Parathyroid adenoma (tissue), 2 donors: ENCODE results near the gene CCDC183.

Experiments
- H2AFZ ChIP-seq: fragments of 300-600 bp; sonication (generic); one replicate; pipeline ENCODE4 v1.7.0; 2017; ENCODE audit warnings: antibody characterized with exemption, mild to moderate bottlenecking
- H3K27ac ChIP-seq: fragments of 300-600 bp; sonication (generic); one replicate; pipeline ENCODE4 v1.7.0; 2017
- H3K27me3 ChIP-seq: fragments of 300-600 bp; sonication (generic); one replicate; pipeline ENCODE4 v1.7.0; 2017; ENCODE audit warnings: low read length; ENCODE audit not compliant: control insufficient read depth, insufficient read depth
- H3K36me3 ChIP-seq: fragments of 300-600 bp; sonication (generic); one replicate; pipeline ENCODE4 v1.7.0; 2017; ENCODE audit warnings: low read length; ENCODE audit not compliant: control insufficient read depth, insufficient read depth
- H3K4me1 ChIP-seq: fragments of 300-600 bp; sonication (generic); one replicate; pipeline ENCODE4 v1.7.0; 2017; ENCODE audit warnings: control low read depth
- H3K4me2 ChIP-seq: fragments of 300-600 bp; sonication (generic); one replicate; pipeline ENCODE4 v1.7.0; 2017; ENCODE audit warnings: low read length
- H3K4me3 ChIP-seq: fragments of 300-600 bp; sonication (generic); one replicate; pipeline ENCODE4 v1.7.0; 2017; ENCODE audit warnings: low read depth, low read length
- H3K79me2 ChIP-seq: fragments of 300-600 bp; sonication (generic); one replicate; pipeline ENCODE4 v1.7.0; 2017; ENCODE audit warnings: control low read depth
- H3K9ac ChIP-seq: fragments of 300-600 bp; sonication (generic); one replicate; pipeline ENCODE4 v1.7.0; 2017; ENCODE audit warnings: mild to moderate bottlenecking
- H3K9me3 ChIP-seq: fragments of 300-600 bp; sonication (generic); one replicate; pipeline ENCODE4 v1.7.0; 2017; ENCODE audit warnings: low read length; ENCODE audit not compliant: control insufficient read depth
- TF ChIP-seq, protein P1 (sequence below): fragments of 300-600 bp; sonication (generic); IDR thresholded peaks from one replicate; pipeline ENCODE4 v1.7.0; 2017; ENCODE audit warnings: antibody characterized with exemption, mild to moderate bottlenecking
- donor health status: primary hyperparathyroidism.

Gene CCDC183

DNA sequence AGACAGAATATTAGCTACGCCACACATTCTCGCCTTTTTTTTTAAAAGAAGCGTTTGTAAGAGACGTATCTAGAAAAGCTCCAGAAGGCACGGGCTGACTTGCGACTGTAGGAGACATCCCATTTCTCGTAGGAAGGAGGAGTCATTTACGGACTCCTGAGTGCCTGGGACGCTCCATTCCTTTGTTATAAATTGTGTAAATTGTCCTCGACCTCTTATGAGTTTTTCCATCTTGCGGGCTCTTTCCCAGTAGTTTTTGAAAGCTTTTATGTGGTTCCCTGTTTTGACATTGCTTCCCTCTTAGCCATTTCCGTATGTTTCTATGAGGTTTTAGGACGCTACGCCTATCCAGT lies 12.6 kb downstream of the CCDC183 start:
- no peaks in the 10 kb centered on the region for H3K36me3 ChIP-seq
- H3K27me3 ChIP-seq, result no peaks in the 10 kb centered on the region
- H3K4me2 ChIP-seq, result peak overlapping the region; percentile 77
- H3K4me1 ChIP-seq, result no peaks in the 10 kb centered on the region
- H3K9ac ChIP-seq, result no peak overlapping the region
- no peaks in the 10 kb centered on the region for H3K9me3 ChIP-seq
- TF ChIP-seq, protein P1, sequence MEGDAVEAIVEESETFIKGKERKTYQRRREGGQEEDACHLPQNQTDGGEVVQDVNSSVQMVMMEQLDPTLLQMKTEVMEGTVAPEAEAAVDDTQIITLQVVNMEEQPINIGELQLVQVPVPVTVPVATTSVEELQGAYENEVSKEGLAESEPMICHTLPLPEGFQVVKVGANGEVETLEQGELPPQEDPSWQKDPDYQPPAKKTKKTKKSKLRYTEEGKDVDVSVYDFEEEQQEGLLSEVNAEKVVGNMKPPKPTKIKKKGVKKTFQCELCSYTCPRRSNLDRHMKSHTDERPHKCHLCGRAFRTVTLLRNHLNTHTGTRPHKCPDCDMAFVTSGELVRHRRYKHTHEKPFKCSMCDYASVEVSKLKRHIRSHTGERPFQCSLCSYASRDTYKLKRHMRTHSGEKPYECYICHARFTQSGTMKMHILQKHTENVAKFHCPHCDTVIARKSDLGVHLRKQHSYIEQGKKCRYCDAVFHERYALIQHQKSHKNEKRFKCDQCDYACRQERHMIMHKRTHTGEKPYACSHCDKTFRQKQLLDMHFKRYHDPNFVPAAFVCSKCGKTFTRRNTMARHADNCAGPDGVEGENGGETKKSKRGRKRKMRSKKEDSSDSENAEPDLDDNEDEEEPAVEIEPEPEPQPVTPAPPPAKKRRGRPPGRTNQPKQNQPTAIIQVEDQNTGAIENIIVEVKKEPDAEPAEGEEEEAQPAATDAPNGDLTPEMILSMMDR, result no peak
- H2AFZ ChIP-seq, result peak overlapping the region; percentile 8
- peak overlapping the region; percentile 67 for H3K4me3 ChIP-seq
- H3K79me2 ChIP-seq, result no peaks in the 10 kb centered on the region
- no peak overlapping the region for H3K27ac ChIP-seq

DNA sequence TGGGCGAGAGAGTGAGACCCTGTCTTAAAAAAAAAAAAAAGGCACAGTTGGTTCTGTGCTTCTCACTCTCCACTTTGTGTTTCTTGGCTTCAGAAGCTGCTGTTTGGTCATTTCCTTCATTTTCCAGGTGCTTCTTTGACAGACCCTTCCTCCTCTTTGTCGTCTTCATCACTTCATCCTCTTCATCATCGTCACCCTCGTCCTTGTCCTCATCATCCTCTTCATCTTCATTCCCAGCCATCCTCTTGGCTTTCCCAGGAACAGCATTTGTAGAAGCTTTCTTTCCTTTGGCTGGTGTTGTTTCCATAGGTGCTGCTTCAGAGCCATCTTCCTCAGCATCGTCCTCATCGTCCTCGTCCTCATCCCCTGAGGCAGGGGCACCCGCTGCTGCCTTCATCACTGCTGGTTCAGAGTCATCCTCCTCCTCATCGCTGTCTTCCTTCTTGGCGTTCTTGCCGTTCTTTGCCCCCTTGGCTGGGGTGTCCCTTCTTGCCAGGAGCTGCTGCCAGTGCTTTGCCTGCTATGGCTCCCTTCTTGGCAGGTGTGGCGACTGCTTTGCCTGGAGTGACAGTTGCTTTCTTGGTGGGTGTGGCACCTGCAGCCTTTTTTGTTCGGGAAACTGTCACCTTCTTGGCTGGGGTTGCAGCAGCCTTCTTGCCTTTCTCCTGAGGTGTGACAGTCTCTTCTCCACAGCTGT lies 18.7 kb downstream of the CCDC183 start:
- H3K4me1 ChIP-seq, result no peaks in the 10 kb centered on the region
- H3K36me3 ChIP-seq, result no peaks in the 10 kb centered on the region
- peaks cover 2% of the 10 kb centered on the region for H3K79me2 ChIP-seq
- TF ChIP-seq, protein P1, result no peak
- H3K27me3 ChIP-seq, result no peaks in the 10 kb centered on the region
- no peak overlapping the region for H3K9ac ChIP-seq
- no peak overlapping the region for H3K4me3 ChIP-seq
- no peak overlapping the region for H3K4me2 ChIP-seq
- H3K9me3 ChIP-seq, result no peaks in the 10 kb centered on the region
- H2AFZ ChIP-seq, result no peak overlapping the region
- H3K27ac ChIP-seq, result no peak overlapping the region

DNA sequence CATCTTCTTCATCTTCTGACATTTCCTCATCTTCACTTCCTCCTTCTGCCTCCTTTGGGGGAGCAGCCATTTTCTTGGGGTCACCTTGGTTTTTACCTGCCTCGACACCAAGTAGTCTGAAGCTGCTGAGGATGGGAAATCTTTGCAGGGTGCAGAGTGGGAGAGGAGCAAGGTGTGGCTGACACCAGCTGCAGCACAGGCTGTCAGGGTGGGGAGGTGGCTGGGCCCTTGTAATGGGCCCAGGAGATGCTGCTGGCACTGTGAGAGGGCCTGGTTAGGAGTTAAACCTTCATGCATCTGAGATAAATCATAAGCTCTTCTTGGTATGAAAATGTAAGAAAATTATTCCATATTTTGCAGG lies 19.3 kb downstream of the CCDC183 start:
- H3K79me2 ChIP-seq, result peaks cover 2% of the 10 kb centered on the region
- TF ChIP-seq, protein P1, result no peak
- no peak overlapping the region for H3K27ac ChIP-seq
- H3K36me3 ChIP-seq, result no peaks in the 10 kb centered on the region
- no peaks in the 10 kb centered on the region for H3K9me3 ChIP-seq
- H3K27me3 ChIP-seq, result no peaks in the 10 kb centered on the region
- no peak overlapping the region for H3K4me3 ChIP-seq
- H2AFZ ChIP-seq, result no peak overlapping the region
- H3K4me1 ChIP-seq, result no peaks in the 10 kb centered on the region
- no peak overlapping the region for H3K4me2 ChIP-seq
- no peak overlapping the region for H3K9ac ChIP-seq

DNA sequence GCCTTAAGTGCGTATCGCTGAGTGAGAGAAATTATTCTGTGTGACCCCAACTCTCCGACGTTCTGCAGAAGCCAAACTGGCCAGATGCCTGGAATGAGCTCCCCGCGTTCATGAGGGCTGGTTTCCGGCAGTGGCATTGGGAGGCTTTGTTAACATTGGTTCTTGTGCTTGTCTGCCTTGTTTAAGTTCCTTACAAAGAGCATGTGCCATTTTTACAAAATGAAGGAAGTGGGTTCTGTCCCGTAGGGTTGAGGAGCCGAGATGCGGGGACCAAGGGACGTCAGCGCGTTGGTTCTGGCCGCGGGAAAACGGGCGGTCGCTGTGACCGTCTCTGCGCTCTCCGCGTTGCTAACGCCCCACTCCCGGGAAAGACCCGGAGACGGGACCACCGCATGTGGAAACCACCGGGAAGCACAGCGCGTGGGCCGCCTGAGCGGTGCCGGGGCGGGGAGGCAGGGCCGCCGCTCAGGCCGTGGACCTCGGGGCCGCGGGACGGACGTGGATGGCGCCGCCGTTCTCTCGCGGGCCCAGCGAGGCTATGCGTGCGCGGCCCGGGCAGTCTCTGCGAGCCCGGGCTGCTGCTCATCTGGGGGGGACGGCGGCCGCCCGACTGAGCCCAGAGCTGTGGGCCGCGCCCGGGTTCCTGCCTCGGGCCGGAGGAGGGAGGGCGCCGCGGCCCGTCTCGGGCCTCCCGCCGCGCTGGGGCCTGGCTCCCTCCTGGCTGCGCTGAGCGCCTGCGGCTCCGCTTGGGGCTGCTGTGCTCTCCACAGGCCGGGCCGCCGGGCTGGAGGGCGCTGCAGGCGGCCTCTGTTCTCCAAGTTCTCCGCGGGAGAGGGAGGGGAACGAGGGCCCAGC lies 25.1 kb downstream of the CCDC183 start:
- H3K27me3 ChIP-seq, result no peaks in the 10 kb centered on the region
- H3K9ac ChIP-seq, result no peak overlapping the region
- H3K27ac ChIP-seq, result no peak overlapping the region
- H3K9me3 ChIP-seq, result no peaks in the 10 kb centered on the region
- no peak overlapping the region for H2AFZ ChIP-seq
- H3K4me3 ChIP-seq, result no peak overlapping the region
- H3K36me3 ChIP-seq, result no peaks in the 10 kb centered on the region
- no peak overlapping the region for H3K4me2 ChIP-seq
- no peaks in the 10 kb centered on the region for H3K4me1 ChIP-seq
- no peaks in the 10 kb centered on the region for H3K79me2 ChIP-seq
- TF ChIP-seq, protein P1, result no peak
